Ectodermal cell (in vitro differentiated cells): ENCODE results near the gene ABCC1.
"Not testable (repeated sequence)": the region's sequence is repeated elsewhere in the genome, so short reads cannot be mapped to it uniquely, and the experiment has no call there.

Source experiments
- H3K27ac ChIP-seq: 2 replicates; pipeline ENCODE4 v1.7.0; 2013; ENCODE audit warnings: mild to moderate bottlenecking, low read depth, low read length; ENCODE audit not compliant: insufficient read depth, poor library complexity, severe bottlenecking
- H3K27me3 ChIP-seq: 2 replicates; pipeline ENCODE4 v1.7.0; 2013; ENCODE audit warnings: mild to moderate bottlenecking, low read length; ENCODE audit not compliant: insufficient read depth, control insufficient read depth, poor library complexity, severe bottlenecking
- H3K36me3 ChIP-seq: one replicate; pipeline ENCODE4 v1.7.0; 2013; ENCODE audit warnings: low read length; ENCODE audit not compliant: control insufficient read depth, insufficient read depth
- H3K4me1 ChIP-seq: one replicate; pipeline ENCODE4 v1.7.0; 2013; ENCODE audit warnings: low read length; ENCODE audit not compliant: control insufficient read depth, insufficient read depth
- H3K4me3 ChIP-seq: 2 replicates; pipeline ENCODE4 v1.7.0; 2013; ENCODE audit warnings: low read depth, low read length, control low read depth; ENCODE audit not compliant: insufficient read depth
- H3K9me3 ChIP-seq: 2 replicates; pipeline ENCODE4 v1.7.0; 2013; ENCODE audit warnings: mild to moderate bottlenecking, low read length, moderate library complexity; ENCODE audit not compliant: control insufficient read depth
- WGBS, 2 experiments: methylation state at CpG; one replicate each; pipeline ENCODE4 v1.1.7; 2013; ENCODE audit warnings: missing lambda C conversion rate in 2 of 2; 5-methylcytosine and 5-hydroxymethylcytosine counted together

The ABCC1 gene

GRCh38 chr16:16181748-16182147, 232.3 kb downstream of the ABCC1 start:
- 79 to 91% methylated on average over 3 of the region's 3 CpGs for WGBS, 2 experiments
- H3K4me3 ChIP-seq, H3K4me1 ChIP-seq, H3K36me3 ChIP-seq, H3K27me3 ChIP-seq, H3K9me3 ChIP-seq, H3K27ac ChIP-seq: not testable (repeated sequence)

DNA sequence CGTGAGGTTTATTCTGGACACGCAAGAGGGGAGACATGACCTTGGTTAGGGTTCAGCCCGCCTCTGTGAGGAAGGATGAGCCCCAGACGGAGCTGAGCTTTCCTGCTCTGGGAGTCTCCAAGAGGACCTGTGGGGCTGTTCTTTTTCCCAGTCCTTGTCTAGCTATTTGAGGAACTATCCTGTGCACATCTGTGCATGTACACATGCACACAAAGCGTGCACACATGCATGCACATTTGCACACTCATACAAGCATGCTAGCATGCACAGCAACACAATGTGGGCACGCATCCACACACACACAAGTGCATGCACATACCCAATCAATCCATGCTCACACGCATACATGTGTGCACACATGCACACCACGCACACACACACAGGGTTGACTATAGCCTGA, 233.5 kb downstream of the ABCC1 start:
- 92% methylated on average over 8 of the region's 8 CpGs for WGBS, 2 experiments
- Histone ChIP-seq H3K36me3 (no peaks in the 10 kb centered on the region), H3K9me3 (no peaks in the 10 kb centered on the region)

GRCh38 chr16:16183562-16183961, 234.1 kb downstream of the ABCC1 start:
- 79 to 87% methylated on average over 8 of the region's 8 CpGs for WGBS, 2 experiments

More for the DNA sequence above, 233.5 kb downstream of the ABCC1 start:
- H3K27me3 ChIP-seq, result no peaks in the 10 kb centered on the region
- H3K27ac ChIP-seq, result no peak overlapping the region
- H3K4me1 ChIP-seq, result no peaks in the 10 kb centered on the region
- no peak overlapping the region for H3K4me3 ChIP-seq

DNA sequence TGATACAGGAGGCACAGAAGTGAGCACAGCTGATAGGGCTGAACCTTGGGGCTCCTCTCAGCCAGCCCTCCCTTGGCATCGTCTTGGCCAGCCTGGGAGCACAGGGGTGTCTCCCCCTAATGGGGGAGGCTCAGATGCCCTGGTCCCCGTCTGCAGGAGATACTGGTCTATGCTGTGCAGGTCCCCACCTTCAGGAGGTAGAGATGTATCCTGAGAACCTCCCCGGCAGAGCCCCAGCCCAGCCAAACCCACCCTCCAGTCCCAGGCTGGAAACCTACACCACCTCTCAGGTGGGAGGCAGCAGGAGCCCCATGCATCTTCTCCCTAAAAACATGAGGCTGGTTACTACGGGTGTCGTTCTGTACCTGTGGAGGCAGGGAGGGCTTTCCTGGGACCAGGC, 235.2 kb downstream of the ABCC1 start:
- Histone ChIP-seq H3K9me3 (no peaks in the 10 kb centered on the region), H3K4me1 (no peaks in the 10 kb centered on the region), H3K27me3 (no peaks in the 10 kb centered on the region), H3K4me3 (no peak overlapping the region), H3K36me3 (no peaks in the 10 kb centered on the region), H3K27ac (no peak overlapping the region)
- 90 to 93% methylated on average over 5 of the region's 5 CpGs for WGBS, 2 experiments

More at GRCh38 chr16:16183562-16183961, 234.1 kb downstream of the ABCC1 start:
- Histone ChIP-seq H3K4me3 (no peak overlapping the region), H3K27ac (no peak overlapping the region), H3K27me3 (no peaks in the 10 kb centered on the region), H3K9me3 (no peaks in the 10 kb centered on the region), H3K4me1 (no peaks in the 10 kb centered on the region), H3K36me3 (no peaks in the 10 kb centered on the region)

DNA sequence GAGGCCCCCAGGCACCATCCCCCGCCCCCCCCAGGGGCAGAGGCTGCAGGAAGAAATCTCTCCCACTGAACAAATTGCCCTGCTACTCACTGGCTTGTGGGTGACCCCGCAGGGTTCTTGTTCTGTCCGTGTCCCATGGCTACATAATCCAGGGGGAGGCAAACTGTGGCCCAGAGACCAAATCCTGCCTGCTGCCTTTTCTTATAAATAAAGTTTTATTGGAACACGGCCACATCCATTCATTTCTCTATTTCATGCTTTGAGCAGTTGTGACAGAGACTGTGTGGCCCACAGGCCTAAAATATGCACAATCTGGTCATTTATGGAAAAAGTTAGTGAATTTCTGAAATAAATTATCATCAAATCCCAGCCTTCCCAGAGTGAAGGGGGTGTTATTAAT, 235.7 kb downstream of the ABCC1 start:
- WGBS, 2 experiments, result 75 to 80% methylated on average over 4 of the region's 4 CpGs
- Histone ChIP-seq H3K36me3 (no peaks in the 10 kb centered on the region), H3K9me3 (no peaks in the 10 kb centered on the region), H3K27ac (no peak overlapping the region), H3K4me3 (no peak overlapping the region), H3K4me1 (no peaks in the 10 kb centered on the region), H3K27me3 (no peaks in the 10 kb centered on the region)

- WGBS, 2 experiments, result 92 to 94% methylated on average over 11 of the region's 11 CpGs
- Histone ChIP-seq H3K27ac (no peak overlapping the region), H3K36me3 (no peaks in the 10 kb centered on the region), H3K9me3 (no peaks in the 10 kb centered on the region), H3K27me3 (no peaks in the 10 kb centered on the region), H3K4me1 (no peaks in the 10 kb centered on the region), H3K4me3 (no peak overlapping the region)
These were observed 237.4 kb downstream of the ABCC1 start for GRCh38 chr16:16186820-16187219.

DNA sequence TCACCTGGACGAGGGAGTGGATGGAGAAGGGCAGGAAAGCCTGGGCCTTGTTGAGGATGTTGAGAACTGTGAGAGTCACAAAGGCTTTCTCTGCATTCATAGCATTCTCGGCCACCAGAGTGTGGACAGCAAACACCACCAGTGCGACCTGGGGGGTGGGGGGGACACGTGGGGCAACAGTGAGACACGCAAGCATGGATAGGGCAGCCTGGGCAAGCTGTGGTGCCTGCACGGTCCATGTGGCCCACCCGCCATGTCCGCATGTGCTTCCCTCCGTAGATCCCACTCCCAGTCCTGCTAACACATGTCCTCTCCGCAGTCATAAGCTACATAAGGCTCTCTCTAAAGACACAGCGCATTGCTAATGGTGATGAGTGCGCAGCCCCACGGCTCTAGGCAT, 239.4 kb downstream of the ABCC1 start:
- H3K27me3 ChIP-seq, result no peaks in the 10 kb centered on the region
- no peaks in the 10 kb centered on the region for H3K4me1 ChIP-seq
- no peak overlapping the region for H3K4me3 ChIP-seq
- H3K27ac ChIP-seq, result no peak overlapping the region
- 90 to 91% methylated on average over 13 of the region's 13 CpGs for WGBS, 2 experiments
- no peaks in the 10 kb centered on the region for H3K9me3 ChIP-seq
- H3K36me3 ChIP-seq, result no peaks in the 10 kb centered on the region

DNA sequence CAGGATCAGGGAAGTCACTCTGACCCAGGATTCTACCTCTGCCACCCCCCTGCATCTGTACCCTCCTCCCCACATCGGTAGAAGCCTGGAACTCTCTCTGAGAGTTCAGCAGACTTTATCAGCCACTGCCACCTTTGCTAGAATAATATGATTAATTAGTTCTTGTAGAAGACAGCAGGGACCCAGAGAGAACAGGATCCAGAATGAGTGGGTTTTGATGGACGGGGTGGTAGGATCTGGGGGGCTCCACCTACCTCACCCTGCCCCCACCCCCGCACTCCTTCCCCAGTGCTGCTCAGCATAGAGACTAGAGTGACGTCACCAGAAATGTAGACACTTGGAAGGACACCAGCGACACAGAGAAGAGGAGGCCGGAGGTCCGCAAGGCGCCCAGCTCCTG, 240.4 kb downstream of the ABCC1 start:
- Histone ChIP-seq H3K36me3 (no peaks in the 10 kb centered on the region), H3K4me3 (no peak overlapping the region), H3K27ac (no peak overlapping the region), H3K27me3 (no peaks in the 10 kb centered on the region), H3K4me1 (no peaks in the 10 kb centered on the region), H3K9me3 (no peaks in the 10 kb centered on the region)
- WGBS, 2 experiments, result 87 to 94% methylated on average over 8 of the region's 8 CpGs

- Histone ChIP-seq H3K4me3 (no peak overlapping the region), H3K27ac (no peak overlapping the region), H3K27me3 (no peaks in the 10 kb centered on the region), H3K9me3 (no peaks in the 10 kb centered on the region), H3K4me1 (no peaks in the 10 kb centered on the region), H3K36me3 (no peaks in the 10 kb centered on the region)
- WGBS, 2 experiments, result 88 to 91% methylated on average over 4 of the region's 5 CpGs
These were observed 241.1 kb downstream of the ABCC1 start for GRCh38 chr16:16190546-16190945.

DNA sequence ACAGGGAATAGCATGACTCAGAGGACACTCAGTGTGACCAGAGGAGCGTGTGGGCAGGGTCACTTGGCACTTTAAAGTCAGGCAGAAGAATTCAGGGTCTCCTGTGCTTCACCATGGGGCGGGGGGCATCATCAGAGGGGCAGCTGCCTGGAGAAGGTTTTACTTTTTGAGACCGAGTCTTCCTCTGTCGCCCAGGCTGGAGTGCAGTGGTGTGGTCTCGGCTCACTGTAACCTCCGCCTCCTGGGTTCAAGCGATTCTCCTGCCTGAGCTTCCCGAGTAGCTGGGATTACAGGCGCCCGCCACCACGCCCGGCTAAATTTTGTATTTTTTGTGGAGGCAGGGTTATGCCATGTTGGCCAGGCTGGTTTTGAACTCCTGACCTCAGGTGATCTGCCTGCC, 241.6 kb downstream of the ABCC1 start:
- not testable (repeated sequence) for H3K27ac ChIP-seq, H3K36me3 ChIP-seq, H3K4me3 ChIP-seq, H3K4me1 ChIP-seq, H3K9me3 ChIP-seq, H3K27me3 ChIP-seq
- 87% methylated on average over 12 of the region's 12 CpGs for WGBS, 2 experiments

DNA sequence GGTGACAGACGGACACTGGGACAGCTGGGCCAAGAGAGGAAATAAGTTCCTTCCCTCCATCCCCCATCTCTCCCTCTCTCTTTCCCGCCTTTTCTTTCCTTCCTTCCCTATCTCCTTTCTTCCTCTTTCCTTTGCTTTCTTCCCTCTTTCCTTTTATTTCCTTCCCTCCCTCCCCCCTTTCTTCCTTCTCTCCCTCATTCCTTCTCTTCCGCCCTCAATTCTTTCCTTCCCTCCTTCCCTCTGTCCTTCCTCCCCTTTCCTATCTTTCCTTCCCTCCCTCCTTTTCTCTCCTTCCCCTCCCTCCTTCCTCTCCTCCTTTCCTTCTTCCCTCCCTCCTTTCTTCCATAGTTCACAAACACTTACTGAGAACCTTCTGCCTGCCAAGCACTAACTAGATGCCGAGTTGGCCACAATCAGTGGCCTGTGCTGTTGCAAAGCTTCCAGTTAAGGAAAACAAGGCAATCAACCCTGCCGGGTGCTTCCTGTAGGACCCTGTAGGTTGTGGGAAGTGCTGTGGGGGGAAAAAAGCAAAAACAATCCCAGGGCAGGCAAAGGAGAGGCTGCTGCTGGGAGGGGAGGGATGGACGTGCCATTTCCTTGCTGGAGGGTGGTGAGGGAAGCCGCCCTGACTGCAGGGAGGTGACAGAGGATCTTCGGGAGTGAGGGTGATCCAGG, 242.2 kb downstream of the ABCC1 start:
- H3K4me1 ChIP-seq, result no peaks in the 10 kb centered on the region
- WGBS, 2 experiments, result 77 to 78% methylated on average over 8 of the region's 8 CpGs
- H3K27ac ChIP-seq, result no peak overlapping the region
- no peaks in the 10 kb centered on the region for H3K36me3 ChIP-seq
- H3K27me3 ChIP-seq, result no peaks in the 10 kb centered on the region
- no peak overlapping the region for H3K4me3 ChIP-seq
- H3K9me3 ChIP-seq, result no peaks in the 10 kb centered on the region
